Measurements from ENCODE around the gene ATP2B3.

Gene ATP2B3

GRCh38 chrX:153511784-153512500, 5.5 kb upstream of the ATP2B3 start:
- no peak for DNase-seq

GRCh38 chrX:153512501-153512893, 4.9 kb upstream of the ATP2B3 start:
- DNase-seq = no peak

- DNase-seq = no peak
Observed at GRCh38 chrX:153513265-153513664, 4.2 kb upstream of the ATP2B3 start.

- DNase-seq = no peak
Observed at GRCh38 chrX:153514259-153514658, 3.2 kb upstream of the ATP2B3 start.

- DNase-seq = no peak
Observed at GRCh38 chrX:153515435-153515834, 2.0 kb upstream of the ATP2B3 start.

- no peak for DNase-seq
Observed at GRCh38 chrX:153516073-153516472, 1.4 kb upstream of the ATP2B3 start.

- DNase-seq = no peak
Observed at GRCh38 chrX:153517946-153518834, 748 bp downstream of the ATP2B3 start.

- DNase-seq = peak; percentile 59
Observed at GRCh38 chrX:153519569-153520286, 2.3 kb downstream of the ATP2B3 start.

- DNase-seq = no peak
Observed at GRCh38 chrX:153520287-153520917, 3.0 kb downstream of the ATP2B3 start.

GRCh38 chrX:153521034-153521433, 3.6 kb downstream of the ATP2B3 start:
- DNase-seq = no peak

- no peak for DNase-seq
Observed at GRCh38 chrX:153522259-153522658, 4.8 kb downstream of the ATP2B3 start.

- DNase-seq = no peak
Observed at GRCh38 chrX:153523269-153523668, 5.8 kb downstream of the ATP2B3 start.

- no peak for DNase-seq
Observed at GRCh38 chrX:153524234-153524633, 6.8 kb downstream of the ATP2B3 start.

- DNase-seq = no peak
Observed at GRCh38 chrX:153525451-153525850, 8.0 kb downstream of the ATP2B3 start.

GRCh38 chrX:153526042-153526441, 8.6 kb downstream of the ATP2B3 start:
- DNase-seq = no peak

GRCh38 chrX:153526801-153527200, 9.4 kb downstream of the ATP2B3 start:
- no peak for DNase-seq

GRCh38 chrX:153527208-153527607, 9.8 kb downstream of the ATP2B3 start:
- no peak for DNase-seq

- DNase-seq = no peak
Observed at GRCh38 chrX:153530411-153531129, 13.1 kb downstream of the ATP2B3 start.

GRCh38 chrX:153533091-153533490, 15.6 kb downstream of the ATP2B3 start:
- DNase-seq = no peak

GRCh38 chrX:153537080-153537479, 19.6 kb downstream of the ATP2B3 start:
- no peak for DNase-seq

- no peak for DNase-seq
Observed at GRCh38 chrX:153537526-153538295, 20.3 kb downstream of the ATP2B3 start.

GRCh38 chrX:153538424-153538823, 21.0 kb downstream of the ATP2B3 start:
- DNase-seq = no peak

Data from EL (cell line).